Stimulated activated naive CD8-positive, alpha-beta T cell treated with anti-CD3 and anti-CD28 coated beads, Interleukin-15, Interleukin-2, amounts not matched to agents 100 U/mL and 50 U/mL, for 24 hours (primary cell): Measurements from ENCODE around the gene HS6ST1.

Experiments used
- ATAC-seq: fragments of 150-1000 bp; cut with Tn5 transposase; one replicate; pipeline ENCODE4 v1.10.0; 2021
- DNase-seq: peaks from one replicate; pipeline ENCODE4 v3.0.0; 2021

Gene HS6ST1

GRCh38 chr2:128310094-128310716 lies 8.5 kb downstream of the HS6ST1 start:
- DNase-seq: no peak
- ATAC-seq: no peak

GRCh38 chr2:128309280-128310093 lies 9.2 kb downstream of the HS6ST1 start:
- no peak for ATAC-seq
- DNase-seq: no peak

GRCh38 chr2:128308889-128309279 lies 9.8 kb downstream of the HS6ST1 start:
- ATAC-seq: no peak
- no peak for DNase-seq

GRCh38 chr2:128308284-128308731 lies 10.4 kb downstream of the HS6ST1 start:
- ATAC-seq (no peak), DNase-seq (no peak)

GRCh38 chr2:128307595-128307994 lies 11.1 kb downstream of the HS6ST1 start:
- ATAC-seq (no peak), DNase-seq (no peak)

- ATAC-seq (no peak), DNase-seq (no peak)
These were observed 11.7 kb downstream of the HS6ST1 start for GRCh38 chr2:128306931-128307460.

- ATAC-seq (no peak), DNase-seq (no peak)
These were observed 12.4 kb downstream of the HS6ST1 start for GRCh38 chr2:128306081-128306930.

- ATAC-seq: no peak
- DNase-seq: no peak
These were observed 13.1 kb downstream of the HS6ST1 start for GRCh38 chr2:128305555-128306080.

GRCh38 chr2:128304715-128305554 lies 13.7 kb downstream of the HS6ST1 start:
- DNase-seq: no peak
- no peak for ATAC-seq

- ATAC-seq: no peak
- DNase-seq: no peak
These were observed 14.3 kb downstream of the HS6ST1 start for GRCh38 chr2:128304330-128304714.

- no peak for ATAC-seq
- no peak for DNase-seq
These were observed 14.8 kb downstream of the HS6ST1 start for GRCh38 chr2:128303911-128304310.

GRCh38 chr2:128303095-128303791 lies 15.4 kb downstream of the HS6ST1 start:
- ATAC-seq: no peak
- no peak for DNase-seq

- DNase-seq (no peak), ATAC-seq (no peak)
These were observed 16.0 kb downstream of the HS6ST1 start for GRCh38 chr2:128302744-128303067.

GRCh38 chr2:128302011-128302743 lies 16.5 kb downstream of the HS6ST1 start:
- ATAC-seq: no peak
- DNase-seq: no peak

- DNase-seq (no peak), ATAC-seq (no peak)
These were observed 17.1 kb downstream of the HS6ST1 start for GRCh38 chr2:128301501-128301966.

- ATAC-seq (no peak), DNase-seq (no peak)
These were observed 17.6 kb downstream of the HS6ST1 start for GRCh38 chr2:128301021-128301420.

GRCh38 chr2:128300151-128301020 lies 18.3 kb downstream of the HS6ST1 start:
- DNase-seq: no peak
- ATAC-seq: no peak

- ATAC-seq (no peak), DNase-seq (no peak)
These were observed 19.0 kb downstream of the HS6ST1 start for GRCh38 chr2:128299628-128300027.
